Fibroblast of mammary gland (primary cell): Measurements from ENCODE around the gene NEK10.

Experiments
- DNase-seq: peaks from one replicate; pipeline ENCODE4 v3.0.0-alpha.2; 2010; ENCODE audit warnings: low read depth
- H3K4me3 ChIP-seq: 2 replicates; pipeline ENCODE4 v1.5.1; 2011; ENCODE audit warnings: low read depth, mild to moderate bottlenecking, low read length, moderate library complexity; ENCODE audit not compliant: control insufficient read depth
- CTCF ChIP-seq: conservative IDR thresholded peaks from 2 replicates; pipeline ENCODE4 v1.5.1; 2011; ENCODE audit warnings: low read depth, low read length, inconsistent platforms; ENCODE audit not compliant: control insufficient read depth, insufficient read depth

NEK10 gene

GRCh38 chr3:27090275-27091041 lies 278.7 kb downstream of the NEK10 start:
- no peak for DNase-seq
- no peak overlapping the region for H3K4me3 ChIP-seq
- no peak for TF ChIP-seq CTCF

GRCh38 chr3:27089645-27090044 lies 279.5 kb downstream of the NEK10 start:
- DNase-seq = no peak
- H3K4me3 ChIP-seq = no peak overlapping the region
- no peak for TF ChIP-seq CTCF

- TF ChIP-seq CTCF = no peak
- H3K4me3 ChIP-seq = no peak overlapping the region
- peak; percentile 28 for DNase-seq
Observed at GRCh38 chr3:27089068-27089467, 280.1 kb downstream of the NEK10 start.

GRCh38 chr3:27085829-27086730 lies 283.1 kb downstream of the NEK10 start:
- H3K4me3 ChIP-seq = no peak overlapping the region
- TF ChIP-seq CTCF = no peak
- DNase-seq = no peak

- no peak for DNase-seq
- TF ChIP-seq CTCF = no peak
- H3K4me3 ChIP-seq = no peak overlapping the region
Observed at GRCh38 chr3:27081992-27082607, 287.1 kb downstream of the NEK10 start.

GRCh38 chr3:27081566-27081965 lies 287.6 kb downstream of the NEK10 start:
- TF ChIP-seq CTCF = no peak
- DNase-seq = no peak
- H3K4me3 ChIP-seq = no peak overlapping the region
